Suprapubic skin (tissue), 4 donors: ENCODE measurements around the gene MRPL27.

ENCODE experiments used
- EP300 ChIP-seq: sonication (generic); formaldehyde crosslinking; IDR thresholded peaks from one replicate; pipeline ENCODE4 v1.6.1; 2017; ENCODE audit warnings: antibody characterized with exemption
- POLR2A ChIP-seq, 2 donors: fragments of 450-650 bp; IDR thresholded peaks; one replicate each; pipeline ENCODE4 v1.6.1; 2017; ENCODE audit warnings: antibody characterized with exemption in 2 of 2, mild to moderate bottlenecking in 2 of 2, moderate library complexity in 2 of 2
- POLR2AphosphoS5 ChIP-seq, 3 donors: sonication (generic); formaldehyde crosslinking; IDR thresholded peaks; one replicate each; pipeline ENCODE4 v1.6.1; 2017; ENCODE audit warnings: antibody characterized with exemption in 3 of 3
- TF ChIP-seq, protein P1 (sequence below), 2 donors: fragments of 200-600 bp in 1 of 2; fragments of 450-650 bp in 1 of 2; sonication (generic) in 1 of 2; IDR thresholded peaks; one replicate each; pipeline ENCODE4 v1.5.1; 2016 to 2019; ENCODE audit warnings: antibody characterized with exemption in 2 of 2, mild to moderate bottlenecking in 1 of 2, moderate library complexity in 1 of 2

DNA sequence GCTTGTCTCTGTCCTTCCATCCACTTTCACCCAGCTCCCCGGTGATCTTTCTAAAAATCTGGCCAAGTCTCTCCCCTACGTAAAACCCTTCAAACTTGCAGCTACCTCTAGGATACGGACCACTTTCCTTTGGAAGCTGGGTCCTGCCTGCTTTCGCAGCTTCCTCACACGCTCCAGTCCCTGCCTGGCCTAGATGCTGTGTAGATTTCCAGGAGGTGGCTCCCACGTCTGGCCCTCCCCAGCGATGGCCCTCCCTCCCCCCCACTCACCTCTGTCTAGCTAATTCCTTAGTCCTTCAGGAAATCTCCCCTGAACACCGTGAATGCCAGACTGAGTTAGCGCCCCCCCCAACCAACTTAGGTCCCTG lies 24.9 kb upstream of the MRPL27 start:
- TF ChIP-seq POLR2AphosphoS5 (IDR thresholded peaks at IDR 0.05), result no peak
- TF ChIP-seq, protein P1, sequence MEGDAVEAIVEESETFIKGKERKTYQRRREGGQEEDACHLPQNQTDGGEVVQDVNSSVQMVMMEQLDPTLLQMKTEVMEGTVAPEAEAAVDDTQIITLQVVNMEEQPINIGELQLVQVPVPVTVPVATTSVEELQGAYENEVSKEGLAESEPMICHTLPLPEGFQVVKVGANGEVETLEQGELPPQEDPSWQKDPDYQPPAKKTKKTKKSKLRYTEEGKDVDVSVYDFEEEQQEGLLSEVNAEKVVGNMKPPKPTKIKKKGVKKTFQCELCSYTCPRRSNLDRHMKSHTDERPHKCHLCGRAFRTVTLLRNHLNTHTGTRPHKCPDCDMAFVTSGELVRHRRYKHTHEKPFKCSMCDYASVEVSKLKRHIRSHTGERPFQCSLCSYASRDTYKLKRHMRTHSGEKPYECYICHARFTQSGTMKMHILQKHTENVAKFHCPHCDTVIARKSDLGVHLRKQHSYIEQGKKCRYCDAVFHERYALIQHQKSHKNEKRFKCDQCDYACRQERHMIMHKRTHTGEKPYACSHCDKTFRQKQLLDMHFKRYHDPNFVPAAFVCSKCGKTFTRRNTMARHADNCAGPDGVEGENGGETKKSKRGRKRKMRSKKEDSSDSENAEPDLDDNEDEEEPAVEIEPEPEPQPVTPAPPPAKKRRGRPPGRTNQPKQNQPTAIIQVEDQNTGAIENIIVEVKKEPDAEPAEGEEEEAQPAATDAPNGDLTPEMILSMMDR (IDR thresholded peaks at IDR 0.05), result no peak
- TF ChIP-seq EP300, result no peak
- no peak for TF ChIP-seq POLR2A (IDR thresholded peaks at IDR 0.05)
